SK-N-SH (cell line): ENCODE data around the gene PRKCD. TPM values are rescaled to one million over a fixed set of nuclear protein-coding genes. Genes with fewer than 3 reads are reported as not detected.

Experiments
- CTCF ChIA-PET: fragments of 300-600, 350-600 bp; formaldehyde crosslinking; extraction: SDS; loops from one replicate; lab custom pipeline; 2021; lab: Yijun Ruan, JAX
- POLR2A ChIA-PET: fragments of 350-600 bp; sonication (Branson Sonifier 250); formaldehyde crosslinking; extraction: SDS; loops from one replicate; lab custom pipeline; 2020; ENCODE audit warnings: antibody characterized with exemption, inconsistent platforms; lab: Yijun Ruan, JAX
- DNase-seq: peaks from one replicate; pipeline ENCODE4 v3.0.0; 2012
- H2AFZ ChIP-seq: fragments of 200-600 bp; sonication (generic); 2 replicates; pipeline ENCODE4 v1.8.1; 2016; ENCODE audit warnings: antibody characterized with exemption, mild to moderate bottlenecking, low read depth
- H3F3A ChIP-seq: fragments of 200-600 bp; sonication (generic); replicated peaks from 2 replicates; pipeline ENCODE3; 2016; ENCODE audit warnings: antibody characterized with exemption, mild to moderate bottlenecking; ENCODE audit not compliant: insufficient read depth
- H3K27ac ChIP-seq, 2 experiments: fragments of 200-500 bp in 1 of 2; fragments of 200-600 bp in 1 of 2; sonication (Bioruptor generic) in 1 of 2; sonication (generic), shearing (Covaris generic) in 1 of 2; 2 replicates each; pipeline versions ENCODE4 v1.5.1 to v1.6.1; 2014 to 2016; ENCODE audit warnings: low read depth in 2 of 2, inconsistent platforms in 1 of 2, low read length in 1 of 2, mild to moderate bottlenecking in 1 of 2, mixed read lengths in 1 of 2
- H3K27me3 ChIP-seq: fragments of 200-600 bp; sonication (generic), shearing (Covaris generic); 2 replicates; pipeline ENCODE4 v1.6.1; 2016; ENCODE audit warnings: mixed run types; ENCODE audit not compliant: insufficient read depth
- H3K36me3 ChIP-seq, 2 experiments: fragments of 200-500 bp in 1 of 2; fragments of 200-600 bp in 1 of 2; sonication (Bioruptor generic) in 1 of 2; sonication (generic) in 1 of 2; replicated peaks in 1 of 2; 2 replicates each; pipeline versions ENCODE3 to v1.5.1; 2014 to 2016; ENCODE audit warnings: low read length in 1 of 2, mild to moderate bottlenecking in 1 of 2; ENCODE audit not compliant: insufficient read depth in 2 of 2, control insufficient read depth in 1 of 2
- H3K4me1 ChIP-seq, 2 experiments: fragments of 200-500 bp in 1 of 2; fragments of 200-600 bp in 1 of 2; sonication (Bioruptor generic) in 1 of 2; sonication (generic), shearing (Covaris generic) in 1 of 2; 2 replicates each; pipeline versions ENCODE4 v1.5.1 to v1.6.1; 2014 to 2016; ENCODE audit warnings: low read depth in 1 of 2, low read length in 1 of 2, mixed run types in 1 of 2; ENCODE audit not compliant: insufficient read depth in 2 of 2, control insufficient read depth in 1 of 2
- H3K4me2 ChIP-seq: fragments of 200-600 bp; sonication (generic), shearing (Covaris generic); 2 replicates; pipeline ENCODE4 v1.6.1; 2017; ENCODE audit warnings: mixed run types
- H3K4me3 ChIP-seq, 2 experiments: fragments of 200-500 bp in 1 of 2; fragments of 200-600 bp in 1 of 2; sonication (Bioruptor generic) in 1 of 2; sonication (generic), shearing (Covaris generic) in 1 of 2; 2 replicates each; pipeline versions ENCODE4 v1.5.1 to v1.8.1; 2014 to 2016; ENCODE audit warnings: low read depth in 2 of 2, inconsistent platforms in 1 of 2, low read length in 1 of 2, mild to moderate bottlenecking in 1 of 2, mixed read lengths in 1 of 2, moderate library complexity in 1 of 2
- H3K79me2 ChIP-seq: fragments of 200-600 bp; sonication (generic); 2 replicates; pipeline ENCODE4 v1.8.1; 2017; ENCODE audit warnings: mild to moderate bottlenecking; ENCODE audit not compliant: insufficient read depth
- H3K9ac ChIP-seq: fragments of 200-600 bp; sonication (generic); 2 replicates; pipeline ENCODE4 v1.6.1; 2017; ENCODE audit warnings: mixed run types
- H3K9me2 ChIP-seq: fragments of 200-600 bp; sonication (generic); 2 replicates; pipeline ENCODE4 v1.6.1; 2017; ENCODE audit warnings: mixed run types
- H3K9me3 ChIP-seq: fragments of 200-600 bp; sonication (generic); 2 replicates; pipeline ENCODE4 v1.6.1; 2017; ENCODE audit warnings: mixed run types, mild to moderate bottlenecking, moderate library complexity
- H4K20me1 ChIP-seq: fragments of 200-600 bp; sonication (generic); 2 replicates; pipeline ENCODE4 v1.6.1; 2017; ENCODE audit warnings: mild to moderate bottlenecking, mixed run types; ENCODE audit not compliant: insufficient read depth
- CHD2 ChIP-seq: fragments of 150-350 bp; IDR thresholded peaks from 2 replicates; pipeline ENCODE4 v1.6.1; 2018; ENCODE audit warnings: low read length; ENCODE audit not compliant: partially characterized antibody
- EP300 ChIP-seq, 2 experiments: IDR thresholded peaks; 2 replicates each; pipeline versions ENCODE4 v1.4.0 to v1.6.1; 2012; ENCODE audit warnings: borderline replicate concordance in 1 of 2, low read depth in 1 of 2, low read length in 1 of 2
- FOSL2 ChIP-seq: IDR thresholded peaks from 2 replicates; pipeline ENCODE4 v1.4.0; 2012; ENCODE audit warnings: low read depth, mild to moderate bottlenecking, moderate library complexity, borderline replicate concordance
- FOXM1 ChIP-seq: IDR thresholded peaks from 2 replicates; pipeline ENCODE4 v1.4.0; 2012; ENCODE audit warnings: low read depth, mild to moderate bottlenecking
- GABPA ChIP-seq: IDR thresholded peaks from 2 replicates; pipeline ENCODE4 v1.4.0; 2012; ENCODE audit warnings: low read depth, mild to moderate bottlenecking
- GATA2 ChIP-seq: sonication (generic); formaldehyde crosslinking; IDR thresholded peaks from 2 replicates; pipeline ENCODE4 v1.5.0; 2020; ENCODE audit warnings: mild to moderate bottlenecking, missing genetic modification reagents
- IRF3 ChIP-seq: fragments of 150-350 bp; IDR thresholded peaks from 2 replicates; pipeline ENCODE4 v1.6.1; 2016; ENCODE audit warnings: mild to moderate bottlenecking, low read depth, low read length
- JUND ChIP-seq: IDR thresholded peaks from 2 replicates; pipeline ENCODE4 v1.4.0; 2012
- MXI1 ChIP-seq: IDR thresholded peaks from 2 replicates; pipeline ENCODE4 v1.6.1; 2012; ENCODE audit warnings: mild to moderate bottlenecking, low read depth, low read length, improper control_type of control experiment
- NRF1 ChIP-seq: IDR thresholded peaks from 2 replicates; pipeline ENCODE4 v1.6.1; 2012; ENCODE audit warnings: low read depth, mild to moderate bottlenecking, low read length
- POLR2AphosphoS5 ChIP-seq: IDR thresholded peaks from 2 replicates; pipeline ENCODE4 v1.6.1; 2012; ENCODE audit warnings: low read depth, low read length
- RCOR1 ChIP-seq: fragments of 150-350 bp; IDR thresholded peaks from 2 replicates; pipeline ENCODE4 v1.6.1; 2017; ENCODE audit warnings: antibody characterized with exemption, low read length
- RFX5 ChIP-seq: IDR thresholded peaks from 2 replicates; pipeline ENCODE4 v1.6.1; 2012; ENCODE audit warnings: mild to moderate bottlenecking, improper control_type of control experiment, low read length
- RXRA ChIP-seq: IDR thresholded peaks from 2 replicates; pipeline ENCODE4 v1.4.0; 2012; ENCODE audit warnings: low read depth, mild to moderate bottlenecking, borderline replicate concordance
- TEAD4 ChIP-seq: IDR thresholded peaks from 2 replicates; pipeline ENCODE4 v1.4.0; 2012; ENCODE audit warnings: mild to moderate bottlenecking, borderline replicate concordance; ENCODE audit not compliant: insufficient read depth
- YY1 ChIP-seq: IDR thresholded peaks from 2 replicates; pipeline ENCODE4 v1.4.0; 2012; ENCODE audit warnings: low read depth, mild to moderate bottlenecking
- ZBTB33 ChIP-seq: IDR thresholded peaks from 2 replicates; pipeline ENCODE4 v1.4.0; 2012; ENCODE audit warnings: low read depth, borderline replicate concordance
- WGBS: methylation state at CpG from one replicate; pipeline ENCODE4 v1.1.6; 2017; ENCODE audit warnings: low lambda C conversion rate; 5-methylcytosine and 5-hydroxymethylcytosine counted together
- polyA plus RNA-seq, 3 experiments: library from polyadenylated mRNA; depleted of rRNA; stranded (reverse); fragments of >200 nt; gene quantifications; 2 replicates each; pipeline ENCODE4 v1.2.3, GENCODE V29; 2012
- TF ChIP-seq, protein P1 (sequence below): IDR thresholded peaks from 2 replicates; pipeline ENCODE4 v1.6.1; 2012; ENCODE audit warnings: mild to moderate bottlenecking, low read depth, low read length, moderate library complexity
- TF ChIP-seq, protein P2 (sequence below): IDR thresholded peaks from 2 replicates; pipeline ENCODE4 v1.4.0; 2012; ENCODE audit warnings: low read depth, borderline replicate concordance

The PRKCD gene
- polyA plus RNA-seq, 1 of the 3 experiments (the other 2 are of a cell fraction) = 29.0 TPM

DNA sequence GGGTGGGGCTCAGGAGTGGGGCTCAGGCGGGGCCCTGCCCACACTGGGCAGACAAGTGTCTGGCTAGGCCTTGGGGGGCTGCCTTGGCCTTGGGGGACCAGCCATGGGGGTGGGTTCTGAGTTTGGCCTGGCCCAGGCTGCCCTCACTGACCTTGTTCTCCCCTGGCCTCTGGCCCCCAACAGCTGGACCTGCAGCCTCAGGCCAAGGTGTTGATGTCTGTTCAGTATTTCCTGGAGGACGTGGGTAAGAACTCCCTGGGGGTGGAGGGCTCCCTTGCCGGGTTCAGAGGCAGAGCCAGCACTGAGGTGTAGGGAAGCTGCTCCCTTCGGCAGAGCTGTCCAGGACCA, 20.0 kb downstream of the PRKCD start:
- CTCF ChIA-PET = interaction anchor here (1.4 kb wide), 1 partner anchor 46 kb away, joined by 3 read pairs; no protein-coding TSS in a partner anchor
- Histone ChIP-seq H3K4me2 (no peak overlapping the region), H3K9me3 (no peaks in the 10 kb centered on the region), H2AFZ (no peak overlapping the region), H3K4me1 (no peaks in the 10 kb centered on the region), H4K20me1 (no peaks in the 10 kb centered on the region), H3K27ac (no peak overlapping the region), H3K9ac (no peak overlapping the region), H3F3A (no peaks in the 10 kb centered on the region), H3K4me3 (no peak overlapping the region), H3K36me3 (peaks cover 0 to 2% of the 10 kb centered on the region in 2 experiments), H3K27me3 (no peaks in the 10 kb centered on the region), H3K79me2 (no peaks in the 10 kb centered on the region), H3K9me2 (no peaks in the 10 kb centered on the region)
- no peak for DNase-seq
- POLR2A ChIA-PET = no interaction called here
- TF ChIP-seq MXI1 = no peak
- TF ChIP-seq CHD2 = no peak
- TF ChIP-seq YY1 = no peak
- TF ChIP-seq POLR2AphosphoS5 = no peak
- TF ChIP-seq TEAD4 = no peak
- TF ChIP-seq, protein P1, sequence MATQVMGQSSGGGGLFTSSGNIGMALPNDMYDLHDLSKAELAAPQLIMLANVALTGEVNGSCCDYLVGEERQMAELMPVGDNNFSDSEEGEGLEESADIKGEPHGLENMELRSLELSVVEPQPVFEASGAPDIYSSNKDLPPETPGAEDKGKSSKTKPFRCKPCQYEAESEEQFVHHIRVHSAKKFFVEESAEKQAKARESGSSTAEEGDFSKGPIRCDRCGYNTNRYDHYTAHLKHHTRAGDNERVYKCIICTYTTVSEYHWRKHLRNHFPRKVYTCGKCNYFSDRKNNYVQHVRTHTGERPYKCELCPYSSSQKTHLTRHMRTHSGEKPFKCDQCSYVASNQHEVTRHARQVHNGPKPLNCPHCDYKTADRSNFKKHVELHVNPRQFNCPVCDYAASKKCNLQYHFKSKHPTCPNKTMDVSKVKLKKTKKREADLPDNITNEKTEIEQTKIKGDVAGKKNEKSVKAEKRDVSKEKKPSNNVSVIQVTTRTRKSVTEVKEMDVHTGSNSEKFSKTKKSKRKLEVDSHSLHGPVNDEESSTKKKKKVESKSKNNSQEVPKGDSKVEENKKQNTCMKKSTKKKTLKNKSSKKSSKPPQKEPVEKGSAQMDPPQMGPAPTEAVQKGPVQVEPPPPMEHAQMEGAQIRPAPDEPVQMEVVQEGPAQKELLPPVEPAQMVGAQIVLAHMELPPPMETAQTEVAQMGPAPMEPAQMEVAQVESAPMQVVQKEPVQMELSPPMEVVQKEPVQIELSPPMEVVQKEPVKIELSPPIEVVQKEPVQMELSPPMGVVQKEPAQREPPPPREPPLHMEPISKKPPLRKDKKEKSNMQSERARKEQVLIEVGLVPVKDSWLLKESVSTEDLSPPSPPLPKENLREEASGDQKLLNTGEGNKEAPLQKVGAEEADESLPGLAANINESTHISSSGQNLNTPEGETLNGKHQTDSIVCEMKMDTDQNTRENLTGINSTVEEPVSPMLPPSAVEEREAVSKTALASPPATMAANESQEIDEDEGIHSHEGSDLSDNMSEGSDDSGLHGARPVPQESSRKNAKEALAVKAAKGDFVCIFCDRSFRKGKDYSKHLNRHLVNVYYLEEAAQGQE = no peak
- TF ChIP-seq IRF3 = no peak
- TF ChIP-seq RXRA = no peak
- no peak for TF ChIP-seq JUND
- no peak for TF ChIP-seq NRF1
- TF ChIP-seq FOSL2 = no peak
- TF ChIP-seq, protein P2, sequence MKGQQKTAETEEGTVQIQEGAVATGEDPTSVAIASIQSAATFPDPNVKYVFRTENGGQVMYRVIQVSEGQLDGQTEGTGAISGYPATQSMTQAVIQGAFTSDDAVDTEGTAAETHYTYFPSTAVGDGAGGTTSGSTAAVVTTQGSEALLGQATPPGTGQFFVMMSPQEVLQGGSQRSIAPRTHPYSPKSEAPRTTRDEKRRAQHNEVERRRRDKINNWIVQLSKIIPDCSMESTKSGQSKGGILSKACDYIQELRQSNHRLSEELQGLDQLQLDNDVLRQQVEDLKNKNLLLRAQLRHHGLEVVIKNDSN = no peak
- WGBS = 88% methylated on average over 3 of the region's 4 CpGs

DNA sequence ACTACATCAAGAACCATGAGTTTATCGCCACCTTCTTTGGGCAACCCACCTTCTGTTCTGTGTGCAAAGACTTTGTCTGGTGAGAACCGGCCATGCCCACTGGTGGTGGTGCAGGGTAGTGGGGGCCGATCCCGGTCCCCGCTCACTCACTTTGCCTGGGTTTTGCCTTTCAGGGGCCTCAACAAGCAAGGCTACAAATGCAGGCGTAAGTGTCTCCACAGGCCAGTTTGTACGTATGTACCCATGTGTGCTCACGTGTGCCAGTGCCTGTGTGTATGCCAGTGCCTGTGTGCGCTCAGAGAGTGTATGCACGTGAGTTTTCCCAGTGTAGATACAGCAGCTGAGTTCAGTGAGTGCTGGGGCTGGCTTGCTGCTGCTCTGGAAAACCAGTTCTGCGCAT, 20.5 kb downstream of the PRKCD start:
- H3K27ac ChIP-seq = no peak overlapping the region
- H3F3A ChIP-seq = no peaks in the 10 kb centered on the region
- no peaks in the 10 kb centered on the region for H3K4me1 ChIP-seq
- no peak overlapping the region for H3K4me3 ChIP-seq
- H2AFZ ChIP-seq = no peak overlapping the region
- 90% methylated on average over 3 of the region's 11 CpGs for WGBS
- TF ChIP-seq FOXM1 = no peak
- TF ChIP-seq MXI1 = no peak
- TF ChIP-seq NRF1 = no peak
- TF ChIP-seq ZBTB33 = no peak
- TF ChIP-seq GATA2 (CRISPR knock-in tag) = no peak
- no peak for TF ChIP-seq RFX5
- TF ChIP-seq GABPA = no peak
- TF ChIP-seq RCOR1 = no peak
- TF ChIP-seq JUND = no peak
- no peak for TF ChIP-seq IRF3
- TF ChIP-seq EP300 (IDR thresholded peaks at IDR 0.05; ENCODE audit: borderline replicate concordance in 1 of 2, low read depth in 1 of 2, low read length in 1 of 2) = no peak
- no peak overlapping the region for H3K4me2 ChIP-seq
- H3K9me2 ChIP-seq = no peaks in the 10 kb centered on the region
- no peaks in the 10 kb centered on the region for H3K9me3 ChIP-seq
- DNase-seq = no peak
- H3K36me3 ChIP-seq = peaks cover 0 to 2% of the 10 kb centered on the region in 2 experiments
- H3K79me2 ChIP-seq = no peaks in the 10 kb centered on the region
- no peak overlapping the region for H3K9ac ChIP-seq
- CTCF ChIA-PET = interaction anchor here (1.4 kb wide), 1 partner anchor 47 kb away, joined by 3 read pairs; no protein-coding TSS in a partner anchor
- no peaks in the 10 kb centered on the region for H3K27me3 ChIP-seq
- no peaks in the 10 kb centered on the region for H4K20me1 ChIP-seq
- POLR2A ChIA-PET = no interaction called here
